Hematopoietic multipotent progenitor cell treated with erythropoietin and hydrocortisone succinate and interleukin-3 and kit ligand, for 6 days (in vitro differentiated cells): ENCODE results near the gene JAZF1.
"Not testable (repeated sequence)": the region's sequence is repeated elsewhere in the genome, so short reads cannot be mapped to it uniquely, and the experiment has no call there.

Source experiments
- DNase-seq: peaks from one replicate; pipeline ENCODE4 v3.0.0-alpha.2; 2015

JAZF1 gene

GRCh38 chr7:27925573-27926201 is 254.9 kb downstream of the JAZF1 start:
- peak; percentile 9 for DNase-seq

GRCh38 chr7:27923642-27923980 is 257.0 kb downstream of the JAZF1 start:
- no peak for DNase-seq

GRCh38 chr7:27922907-27923641 is 257.5 kb downstream of the JAZF1 start:
- no peak for DNase-seq

GRCh38 chr7:27922389-27922788 is 258.2 kb downstream of the JAZF1 start:
- DNase-seq: not testable (repeated sequence)

- DNase-seq: peak; percentile 74
Measured at GRCh38 chr7:27921081-27921836, 259.3 kb downstream of the JAZF1 start.

- DNase-seq: no peak
Measured at GRCh38 chr7:27920281-27920946, 260.2 kb downstream of the JAZF1 start.

- no peak for DNase-seq
Measured at GRCh38 chr7:27918503-27918902, 262.1 kb downstream of the JAZF1 start.

- peak; percentile 39 for DNase-seq
Measured at GRCh38 chr7:27917774-27918314, 262.8 kb downstream of the JAZF1 start.

GRCh38 chr7:27917119-27917518 is 263.5 kb downstream of the JAZF1 start:
- DNase-seq: no peak

- DNase-seq: no peak
Measured at GRCh38 chr7:27916372-27916771, 264.2 kb downstream of the JAZF1 start.

GRCh38 chr7:27914409-27914808 is 266.2 kb downstream of the JAZF1 start:
- no peak for DNase-seq

- no peak for DNase-seq
Measured at GRCh38 chr7:27912751-27913150, 267.8 kb downstream of the JAZF1 start.

- no peak for DNase-seq
Measured at GRCh38 chr7:27911920-27912319, 268.7 kb downstream of the JAZF1 start.

- DNase-seq: no peak
Measured at GRCh38 chr7:27910326-27910725, 270.3 kb downstream of the JAZF1 start.

- no peak for DNase-seq
Measured at GRCh38 chr7:27908534-27909165, 271.9 kb downstream of the JAZF1 start.

GRCh38 chr7:27906385-27907091 is 274.1 kb downstream of the JAZF1 start:
- DNase-seq: no peak

- DNase-seq: no peak
Measured at GRCh38 chr7:27905951-27906350, 274.6 kb downstream of the JAZF1 start.

GRCh38 chr7:27901028-27901760 is 279.4 kb downstream of the JAZF1 start:
- peak; percentile 21 for DNase-seq

- DNase-seq: no peak
Measured at GRCh38 chr7:27900006-27900405, 280.6 kb downstream of the JAZF1 start.

- DNase-seq: no peak
Measured at GRCh38 chr7:27899601-27900000, 281.0 kb downstream of the JAZF1 start.

GRCh38 chr7:27897441-27897847 is 283.2 kb downstream of the JAZF1 start:
- no peak for DNase-seq
